Measurements from ENCODE around the gene ST6GAL1.

ST6GAL1 gene

DNA sequence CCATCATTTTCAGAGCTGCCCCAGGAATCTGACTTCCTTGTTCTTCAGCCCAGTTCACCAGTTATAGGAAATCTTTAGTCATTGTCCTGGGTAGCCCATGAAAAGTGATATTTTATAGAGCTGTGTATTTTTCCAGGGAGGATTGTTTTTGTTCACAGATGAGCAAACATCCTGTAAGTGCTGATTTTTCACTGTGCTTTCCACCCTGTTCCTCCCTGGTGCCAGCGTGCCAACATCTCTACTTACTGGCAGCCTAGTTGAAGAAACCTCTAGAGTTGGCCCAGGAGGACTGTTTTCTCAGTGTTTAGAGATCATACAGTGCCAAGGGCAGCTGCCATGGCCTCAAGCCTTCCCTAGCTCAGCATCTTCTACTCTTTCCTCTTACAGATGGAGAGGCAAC lies 41.3 kb downstream of the ST6GAL1 start:
- H3K4me3 ChIP-seq (ENCODE audit: low read depth, low read length): no peak overlapping the region
- TF ChIP-seq, protein P1, sequence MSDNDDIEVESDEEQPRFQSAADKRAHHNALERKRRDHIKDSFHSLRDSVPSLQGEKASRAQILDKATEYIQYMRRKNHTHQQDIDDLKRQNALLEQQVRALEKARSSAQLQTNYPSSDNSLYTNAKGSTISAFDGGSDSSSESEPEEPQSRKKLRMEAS (IDR thresholded peaks at IDR 0.05; ENCODE audit: low read depth, low read length): no peak
- TF ChIP-seq CTCF (IDR thresholded peaks at IDR 0.05; ENCODE audit: low read depth, low read length): no peak
- TF ChIP-seq MYC (IDR thresholded peaks at IDR 0.05; ENCODE audit: low read depth, low read length): no peak
- no peak for TF ChIP-seq POLR2A (IDR thresholded peaks at IDR 0.05; ENCODE audit: extremely low read depth, insufficient read length)
- DNase-seq (ENCODE audit: low read depth): no peak

- TF ChIP-seq, protein P1 (IDR thresholded peaks at IDR 0.05; ENCODE audit: low read depth, low read length): no peak
- TF ChIP-seq POLR2A (IDR thresholded peaks at IDR 0.05; ENCODE audit: extremely low read depth, insufficient read length) (no peak), CTCF (IDR thresholded peaks at IDR 0.05; ENCODE audit: low read depth, low read length) (no peak), MYC (IDR thresholded peaks at IDR 0.05; ENCODE audit: low read depth, low read length) (no peak)
- no peak overlapping the region for H3K4me3 ChIP-seq (ENCODE audit: low read depth, low read length)
- peak; percentile 30 for DNase-seq (ENCODE audit: low read depth)
These were observed 43.4 kb downstream of the ST6GAL1 start for GRCh38 chr3:186973702-186974101.

DNA sequence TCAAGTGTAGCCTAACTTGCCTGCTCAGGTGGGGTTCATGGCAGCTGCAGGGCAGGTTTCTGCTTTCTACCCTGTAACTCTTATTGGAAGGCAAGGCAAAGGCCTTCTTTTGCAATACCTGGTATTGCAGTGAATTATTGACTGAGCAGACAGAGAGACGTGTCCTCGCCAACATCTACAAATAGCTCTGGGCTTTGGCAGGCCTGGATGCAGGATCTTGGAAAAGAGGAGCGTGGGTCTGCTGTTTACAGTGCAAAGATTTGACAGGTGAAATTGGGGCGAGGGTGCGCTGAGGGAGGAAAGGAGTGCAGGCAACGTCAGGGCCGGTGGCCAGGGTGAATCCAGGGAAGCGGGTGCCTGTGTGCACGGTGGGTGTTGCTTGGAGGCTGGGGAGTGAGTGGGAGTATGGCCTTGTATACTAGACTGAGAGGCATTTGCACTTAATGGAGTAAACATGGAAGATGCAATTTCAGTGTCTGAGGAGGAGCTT lies 44.5 kb downstream of the ST6GAL1 start:
- no peak overlapping the region for H3K4me3 ChIP-seq (ENCODE audit: low read depth, low read length)
- TF ChIP-seq POLR2A (IDR thresholded peaks at IDR 0.05; ENCODE audit: extremely low read depth, insufficient read length): no peak
- TF ChIP-seq, protein P1 (IDR thresholded peaks at IDR 0.05; ENCODE audit: low read depth, low read length): no peak
- TF ChIP-seq CTCF (IDR thresholded peaks at IDR 0.05; ENCODE audit: low read depth, low read length): no peak
- DNase-seq (ENCODE audit: low read depth): no peak

DNA sequence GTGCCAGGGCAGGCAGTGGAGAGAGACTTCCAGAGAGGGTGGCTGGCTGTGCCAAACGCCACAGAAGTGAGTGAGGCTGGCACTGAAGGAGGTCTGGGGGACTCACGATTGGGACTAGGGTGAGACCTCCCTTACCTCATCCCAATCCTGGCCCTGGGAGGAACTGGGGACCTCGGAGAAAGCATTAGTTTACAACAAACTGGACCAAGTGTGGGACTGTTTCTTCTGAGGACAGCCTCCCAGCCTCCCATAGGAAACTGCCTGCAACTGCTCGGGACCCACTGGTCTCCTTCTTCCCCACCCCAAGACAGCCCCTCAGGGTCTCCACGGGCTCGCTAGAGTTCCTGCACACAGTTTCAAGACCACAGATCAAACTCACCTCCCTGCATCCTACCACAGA lies 45.4 kb downstream of the ST6GAL1 start:
- DNase-seq (ENCODE audit: low read depth): no peak
- TF ChIP-seq MYC (IDR thresholded peaks at IDR 0.05; ENCODE audit: low read depth, low read length): no peak
- no peak for TF ChIP-seq POLR2A (IDR thresholded peaks at IDR 0.05; ENCODE audit: extremely low read depth, insufficient read length)
- no peak for TF ChIP-seq CTCF (IDR thresholded peaks at IDR 0.05; ENCODE audit: low read depth, low read length)
- TF ChIP-seq, protein P1 (IDR thresholded peaks at IDR 0.05; ENCODE audit: low read depth, low read length): no peak
- no peak overlapping the region for H3K4me3 ChIP-seq (ENCODE audit: low read depth, low read length)

GRCh38 chr3:186976837-186977750 lies 46.8 kb downstream of the ST6GAL1 start:
- no peak overlapping the region for H3K4me3 ChIP-seq (ENCODE audit: low read depth, low read length)
- no peak for DNase-seq (ENCODE audit: low read depth)
- TF ChIP-seq POLR2A (IDR thresholded peaks at IDR 0.05; ENCODE audit: extremely low read depth, insufficient read length) (no peak), MYC (IDR thresholded peaks at IDR 0.05; ENCODE audit: low read depth, low read length) (no peak), CTCF (IDR thresholded peaks at IDR 0.05; ENCODE audit: low read depth, low read length) (no peak)
- TF ChIP-seq, protein P1 (IDR thresholded peaks at IDR 0.05; ENCODE audit: low read depth, low read length): no peak

All from NB4 (cell line).